Sigmoid colon (tissue), 7 donors: Measurements from ENCODE around the gene PSMD13. TPM values are rescaled to one million over a fixed set of nuclear protein-coding genes. Genes with fewer than 3 reads are reported as not detected.

Source experiments
- DNase-seq: peaks from one replicate; pipeline ENCODE4 v3.0.0-alpha.2; 2019
- H3K27ac ChIP-seq, 4 donors: fragments of 200-600 bp; sonication (generic); one replicate each; pipeline ENCODE4 v1.5.1; 2016 to 2019; ENCODE audit warnings: mild to moderate bottlenecking in 1 of 4
- H3K27me3 ChIP-seq, 3 donors: fragments of 200-600 bp; sonication (generic); one replicate each; pipeline ENCODE4 v1.5.1; 2019; ENCODE audit warnings: mild to moderate bottlenecking in 1 of 3
- H3K36me3 ChIP-seq, 4 donors: fragments of 200-600 bp; sonication (generic); one replicate each; pipeline ENCODE4 v1.5.1; 2016 to 2019
- H3K4me1 ChIP-seq, 4 donors: fragments of 200-600 bp; sonication (generic); one replicate each; pipeline ENCODE4 v1.5.1; 2017 to 2019
- H3K4me3 ChIP-seq, 4 donors: fragments of 200-600 bp; sonication (generic); one replicate each; pipeline ENCODE4 v1.5.1; 2017 to 2019; ENCODE audit warnings: mild to moderate bottlenecking in 2 of 4, moderate library complexity in 1 of 4
- H3K9me3 ChIP-seq, 4 donors: fragments of 200-600 bp in 3 of 4; sonication (generic) in 3 of 4; one replicate each; pipeline versions ENCODE4 v1.5.1 to v1.6.1; 2013 to 2019
- CTCF ChIP-seq, 4 experiments: fragments of 450-650 bp in 3 of 4; fragments of 200-600 bp in 1 of 4; IDR thresholded peaks; one replicate each; pipeline ENCODE4 v1.5.1; 2016 to 2019; ENCODE audit warnings: antibody characterized with exemption in 4 of 4, mild to moderate bottlenecking in 3 of 4, moderate library complexity in 2 of 4
- EP300 ChIP-seq, 4 donors: sonication (generic); formaldehyde crosslinking; IDR thresholded peaks; one replicate each; pipeline ENCODE4 v1.6.1; 2017; ENCODE audit warnings: antibody characterized with exemption in 4 of 4
- POLR2A ChIP-seq, 2 donors: fragments of 450-650 bp; IDR thresholded peaks; one replicate each; pipeline ENCODE4 v1.6.1; 2016; ENCODE audit warnings: antibody characterized with exemption in 2 of 2, mild to moderate bottlenecking in 2 of 2, moderate library complexity in 2 of 2
- POLR2AphosphoS5 ChIP-seq, 4 donors: sonication (generic); formaldehyde crosslinking; IDR thresholded peaks; one replicate each; pipeline ENCODE4 v1.6.1; 2017; ENCODE audit warnings: antibody characterized with exemption in 4 of 4
- WGBS, 2 donors: extraction: QIAGEN DNeasy Blood & Tissue Kit; methylation state at CpG; one replicate each; pipeline ENCODE4 v1.1.7; 2013; 5-methylcytosine and 5-hydroxymethylcytosine counted together
- intact Hi-C: fragments of 100-400 bp; cut with DNase I; formaldehyde crosslinking; loops from one replicate; pipeline ENCODE4 v1.15.1; 2023
- polyA plus RNA-seq, 3 donors: library from polyadenylated mRNA; stranded (reverse); fragments of 200-250 nt; gene quantifications; one replicate each; pipeline ENCODE4 v1.2.3, GENCODE V29; 2013
- total RNA-seq, 4 donors: library from RNA; depleted of rRNA; stranded (reverse); fragments of >200 nt; gene quantifications; one replicate each; pipeline ENCODE4 v1.1.0, GENCODE V29; 2016
- donor health status: healthy with polysubstance abuse.
- donor health status: Bipolar disorder and iron deficiency.
- donor health status: healthy.

Gene PSMD13
- total and polyA plus RNA-seq, 7 donors = 86.2 to 180 (median 111) TPM

GRCh38 chr11:211295-211694, 25.5 kb upstream of the PSMD13 start:
- WGBS, 2 donors = 84 to 85% methylated on average over 5 of the region's 5 CpGs
- no peaks in the 10 kb centered on the region for H3K27me3 ChIP-seq
- peaks cover 30 to 70% (median 54%) of the 10 kb centered on the region in 4 donors for H3K36me3 ChIP-seq
- H3K4me1 ChIP-seq = peaks cover 0 to 31% (median 25%) of the 10 kb centered on the region in 4 donors
- intact Hi-C loops = no loop called here
- H3K27ac ChIP-seq = peak overlapping the region in 1 of 4 donors; percentile 100
- H3K4me3 ChIP-seq = no peak overlapping the region
- TF ChIP-seq POLR2AphosphoS5 (IDR thresholded peaks at IDR 0.05) = no peak
- TF ChIP-seq CTCF (IDR thresholded peaks at IDR 0.05) = no peak
- no peak for TF ChIP-seq EP300 (IDR thresholded peaks at IDR 0.05)
- no peak for TF ChIP-seq POLR2A (IDR thresholded peaks at IDR 0.05)
- DNase-seq = peak; percentile 54
- H3K9me3 ChIP-seq = no peaks in the 10 kb centered on the region

- H3K4me3 ChIP-seq = no peak overlapping the region
- no peaks in the 10 kb centered on the region for H3K27me3 ChIP-seq
- H3K4me1 ChIP-seq = peaks cover 0 to 27% (median 23%) of the 10 kb centered on the region in 4 donors
- 87 to 94% methylated on average over 9 of the region's 9 CpGs for WGBS, 2 donors
- peak; percentile 41 for DNase-seq
- intact Hi-C loops = no loop called here
- no peak overlapping the region for H3K27ac ChIP-seq
- H3K36me3 ChIP-seq = peaks cover 32 to 73% (median 54%) of the 10 kb centered on the region in 4 donors
- H3K9me3 ChIP-seq = no peaks in the 10 kb centered on the region
- no peak for TF ChIP-seq POLR2A (IDR thresholded peaks at IDR 0.05)
- no peak for TF ChIP-seq EP300 (IDR thresholded peaks at IDR 0.05)
- TF ChIP-seq CTCF (IDR thresholded peaks at IDR 0.05) = no peak
- TF ChIP-seq POLR2AphosphoS5 (IDR thresholded peaks at IDR 0.05) = no peak
Measured at GRCh38 chr11:211741-212140, 25.0 kb upstream of the PSMD13 start.

DNA sequence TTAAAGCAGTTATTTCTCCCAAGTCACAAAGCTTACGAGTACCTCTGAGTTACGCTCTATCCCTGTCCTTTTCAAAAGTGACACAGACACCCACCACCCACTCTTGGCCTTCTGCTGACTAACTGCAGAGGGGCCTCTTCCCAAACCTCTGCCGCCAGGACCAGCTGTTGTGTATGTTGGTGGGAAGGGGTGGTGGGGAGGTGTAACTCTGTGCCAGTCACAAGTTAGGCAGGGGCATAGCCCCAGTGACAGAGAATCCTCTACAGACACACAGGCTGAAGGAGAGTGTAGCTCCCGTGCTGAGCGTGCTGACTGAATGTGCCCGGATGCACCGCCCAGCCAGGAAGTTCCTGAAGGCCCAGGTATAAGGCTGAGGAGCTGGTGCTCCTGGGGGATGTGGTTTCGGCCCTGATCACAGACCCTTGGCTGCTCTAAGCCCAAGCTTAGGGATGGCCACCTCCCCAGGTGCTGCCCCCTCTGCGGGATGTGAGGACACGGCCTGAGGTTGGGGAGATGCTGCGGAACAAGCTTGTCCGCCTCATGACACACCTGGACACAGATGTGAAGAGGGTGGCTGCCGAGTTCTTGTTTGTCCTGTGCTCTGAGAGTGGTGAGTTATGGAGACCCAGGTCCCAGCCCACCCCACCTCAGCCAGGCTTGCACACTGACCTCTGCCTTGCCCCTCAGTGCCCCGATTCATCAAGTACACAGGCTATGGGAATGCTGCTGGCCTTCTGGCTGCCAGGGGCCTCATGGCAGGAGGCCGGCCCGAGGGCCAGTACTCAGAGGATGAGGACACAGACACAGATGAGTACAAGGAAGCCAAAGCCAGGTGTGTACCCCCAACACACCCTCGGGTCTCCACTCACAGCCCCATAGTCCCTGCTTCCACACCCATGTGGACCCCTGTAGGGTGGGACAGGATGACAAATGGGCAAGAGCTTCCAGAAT, 24.4 kb upstream of the PSMD13 start:
- Histone ChIP-seq H3K27ac (no peak overlapping the region), H3K4me1 (peaks cover 0 to 25% (median 23%) of the 10 kb centered on the region in 4 donors), H3K27me3 (no peaks in the 10 kb centered on the region), H3K4me3 (no peak overlapping the region), H3K36me3 (peaks cover 32 to 73% (median 54%) of the 10 kb centered on the region in 4 donors), H3K9me3 (no peaks in the 10 kb centered on the region)
- 92 to 95% methylated on average over 17 of the region's 17 CpGs for WGBS, 2 donors
- intact Hi-C loops = no loop called here
- no peak for TF ChIP-seq POLR2A (IDR thresholded peaks at IDR 0.05)
- TF ChIP-seq EP300 (IDR thresholded peaks at IDR 0.05) = no peak
- peak; percentile 55 for DNase-seq

DNA sequence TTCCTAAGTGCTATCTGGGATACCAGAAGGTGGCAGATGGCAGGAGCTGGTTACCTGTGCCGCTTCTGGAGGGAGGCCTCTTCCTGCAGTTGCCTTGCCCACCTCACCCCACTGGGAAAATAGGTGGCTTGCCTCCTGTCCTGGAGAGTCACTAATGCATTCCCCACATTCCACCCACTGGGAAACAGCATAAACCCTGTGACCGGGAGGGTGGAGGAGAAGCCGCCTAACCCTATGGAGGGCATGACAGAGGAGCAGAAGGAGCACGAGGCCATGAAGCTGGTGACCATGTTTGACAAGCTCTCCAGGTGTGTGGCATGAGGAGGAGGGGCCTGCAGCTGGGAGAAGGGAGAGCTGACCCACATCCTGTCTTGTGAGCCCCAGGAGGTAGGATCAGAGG, 23.7 kb upstream of the PSMD13 start:
- intact Hi-C loops = no loop called here

More for the DNA sequence above, 23.7 kb upstream of the PSMD13 start:
- Histone ChIP-seq H3K9me3 (no peaks in the 10 kb centered on the region), H3K27me3 (no peaks in the 10 kb centered on the region), H3K36me3 (peaks cover 32 to 76% (median 54%) of the 10 kb centered on the region in 4 donors), H3K4me1 (peaks cover 0 to 25% (median 23%) of the 10 kb centered on the region in 4 donors), H3K27ac (no peak overlapping the region), H3K4me3 (no peak overlapping the region)
- TF ChIP-seq EP300 (IDR thresholded peaks at IDR 0.05) = no peak
- TF ChIP-seq POLR2AphosphoS5 (IDR thresholded peaks at IDR 0.05) = no peak
- no peak for TF ChIP-seq POLR2A (IDR thresholded peaks at IDR 0.05)
- no peak for TF ChIP-seq CTCF (IDR thresholded peaks at IDR 0.05)
- DNase-seq = peak; percentile 46
- 91 to 93% methylated on average over 4 of the region's 4 CpGs for WGBS, 2 donors
